Fibroblast of villous mesenchyme (primary cell): Measurements from ENCODE around the gene MAPKAP1. TPM values are rescaled to one million over a fixed set of nuclear protein-coding genes. Genes with fewer than 3 reads are reported as not detected.

Experiments
- DNase-seq: peaks from one replicate; pipeline ENCODE4 v3.0.0-alpha.2; 2010; ENCODE audit warnings: low read depth
- H3K4me3 ChIP-seq: 2 replicates; pipeline ENCODE4 v1.5.1; 2011; ENCODE audit warnings: low read depth, mild to moderate bottlenecking, low read length
- total RNA-seq: library from RNA; depleted of rRNA; stranded (reverse); fragments of >200 nt; gene quantifications from 2 replicates; pipeline ENCODE4 v1.2.3, GENCODE V29; 2012
- TF ChIP-seq, protein P1 (sequence below): IDR thresholded peaks from 2 replicates; pipeline ENCODE4 v1.5.1; 2012; ENCODE audit warnings: low read depth, mild to moderate bottlenecking, low read length; ENCODE audit not compliant: insufficient read depth

MAPKAP1 gene
- total RNA-seq, 1 donor: 92.0 TPM

DNA sequence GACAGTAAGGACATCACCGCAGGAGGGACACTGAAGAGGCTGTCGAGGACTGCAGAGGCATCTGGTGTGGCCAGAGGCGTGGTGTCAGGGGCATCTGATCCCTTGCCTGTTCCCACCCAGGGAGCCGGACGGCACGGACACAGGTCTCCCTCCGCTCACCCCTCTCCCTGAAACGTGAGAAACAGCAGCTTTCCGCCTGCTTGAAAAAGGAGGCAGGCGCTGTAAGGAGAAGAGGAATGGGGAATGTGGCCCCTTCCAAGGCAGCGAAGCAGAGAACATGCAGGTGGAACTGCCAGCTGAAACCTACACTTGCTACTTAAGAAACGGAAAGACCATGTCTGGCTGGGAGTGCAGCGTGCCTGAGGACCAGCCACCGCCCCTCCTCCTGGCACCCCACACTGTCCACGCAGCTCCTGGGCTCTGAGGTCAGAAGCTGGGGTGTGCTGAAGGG, 269.2 kb downstream of the MAPKAP1 start:
- no peak overlapping the region for H3K4me3 ChIP-seq
- no peak for DNase-seq
- TF ChIP-seq, protein P1, sequence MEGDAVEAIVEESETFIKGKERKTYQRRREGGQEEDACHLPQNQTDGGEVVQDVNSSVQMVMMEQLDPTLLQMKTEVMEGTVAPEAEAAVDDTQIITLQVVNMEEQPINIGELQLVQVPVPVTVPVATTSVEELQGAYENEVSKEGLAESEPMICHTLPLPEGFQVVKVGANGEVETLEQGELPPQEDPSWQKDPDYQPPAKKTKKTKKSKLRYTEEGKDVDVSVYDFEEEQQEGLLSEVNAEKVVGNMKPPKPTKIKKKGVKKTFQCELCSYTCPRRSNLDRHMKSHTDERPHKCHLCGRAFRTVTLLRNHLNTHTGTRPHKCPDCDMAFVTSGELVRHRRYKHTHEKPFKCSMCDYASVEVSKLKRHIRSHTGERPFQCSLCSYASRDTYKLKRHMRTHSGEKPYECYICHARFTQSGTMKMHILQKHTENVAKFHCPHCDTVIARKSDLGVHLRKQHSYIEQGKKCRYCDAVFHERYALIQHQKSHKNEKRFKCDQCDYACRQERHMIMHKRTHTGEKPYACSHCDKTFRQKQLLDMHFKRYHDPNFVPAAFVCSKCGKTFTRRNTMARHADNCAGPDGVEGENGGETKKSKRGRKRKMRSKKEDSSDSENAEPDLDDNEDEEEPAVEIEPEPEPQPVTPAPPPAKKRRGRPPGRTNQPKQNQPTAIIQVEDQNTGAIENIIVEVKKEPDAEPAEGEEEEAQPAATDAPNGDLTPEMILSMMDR: no peak

DNA sequence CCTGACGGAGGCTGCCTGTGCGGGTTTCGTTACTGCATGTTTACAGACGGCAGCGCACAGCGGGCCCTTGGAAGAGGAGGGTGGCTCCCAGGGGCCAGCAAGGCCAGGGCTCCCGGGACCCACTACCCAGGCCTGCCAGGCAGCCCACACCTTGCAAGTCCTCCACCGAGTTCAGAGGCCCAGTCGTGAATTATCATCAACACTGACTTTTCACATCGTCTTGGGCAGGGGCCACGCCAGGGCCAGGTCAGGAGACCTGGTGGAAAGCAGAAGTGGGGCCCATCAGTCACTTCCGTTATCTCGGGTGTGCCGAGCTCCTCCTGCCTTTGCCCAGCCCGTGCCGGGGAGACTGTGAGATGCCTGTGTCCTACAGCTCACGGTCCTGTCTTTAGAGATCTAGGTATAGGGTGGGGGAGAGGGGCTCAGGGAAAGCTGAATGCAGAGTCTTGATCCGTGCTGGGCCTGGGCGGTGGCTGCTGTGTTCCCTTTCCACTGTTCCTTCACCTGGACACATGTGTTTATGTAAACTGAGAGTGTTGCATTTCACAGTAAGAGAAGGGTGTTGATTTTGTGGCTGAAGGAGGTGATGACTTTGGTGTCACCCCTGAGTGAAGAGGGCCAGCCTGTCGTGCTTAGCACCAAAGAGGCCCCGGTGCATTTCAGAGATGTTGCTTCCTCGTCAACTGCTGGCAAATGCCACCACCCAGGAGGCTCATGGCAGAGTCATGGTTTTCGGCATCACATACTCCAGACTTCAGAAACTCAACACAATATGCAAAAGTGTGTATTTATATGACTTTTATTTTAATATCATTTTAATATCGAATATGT, 270.2 kb downstream of the MAPKAP1 start:
- TF ChIP-seq, protein P1: no peak
- no peak for DNase-seq
- H3K4me3 ChIP-seq: no peak overlapping the region

DNA sequence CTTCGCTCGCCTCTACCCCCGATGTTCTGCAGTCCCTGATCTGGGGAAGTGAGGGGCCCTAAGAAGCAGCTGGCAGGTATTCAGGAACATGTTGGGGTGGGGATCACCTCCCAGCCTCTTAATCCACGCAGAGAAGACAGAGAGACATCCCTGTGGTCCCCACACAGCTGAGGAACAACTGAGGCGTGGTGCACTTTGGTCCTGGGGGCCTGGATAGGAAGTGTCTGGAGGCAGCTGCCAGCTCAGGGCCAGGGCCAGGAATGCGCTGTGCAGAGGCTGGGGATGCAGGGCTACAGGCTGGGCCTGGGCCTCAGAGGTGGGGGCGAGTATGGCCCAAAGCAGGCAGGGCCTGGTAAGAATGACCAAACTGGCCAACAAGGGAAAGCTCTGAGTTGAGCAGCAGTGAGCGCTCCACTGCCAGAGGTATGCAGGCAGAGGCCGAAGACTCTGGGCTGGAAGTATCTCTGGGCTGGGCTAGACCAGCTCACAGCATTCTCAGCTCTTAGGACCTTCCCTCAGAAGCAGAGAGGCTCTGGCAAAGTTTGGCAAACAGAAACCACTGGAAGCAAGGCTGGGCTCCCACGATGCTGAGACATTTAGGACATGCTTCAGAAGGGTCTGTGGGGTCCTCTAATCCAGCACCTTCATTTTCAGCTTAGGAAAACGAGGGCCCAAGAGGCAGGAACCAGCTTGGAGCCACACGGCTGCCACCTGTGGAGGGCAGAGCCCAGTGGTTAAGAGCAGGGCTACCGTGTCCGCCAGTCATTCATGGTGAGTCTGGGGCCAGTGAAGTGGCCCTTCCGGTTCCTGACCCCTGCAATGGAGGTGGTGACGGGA, 271.0 kb downstream of the MAPKAP1 start:
- no peak for DNase-seq
- H3K4me3 ChIP-seq: no peak overlapping the region
- TF ChIP-seq, protein P1: no peak

DNA sequence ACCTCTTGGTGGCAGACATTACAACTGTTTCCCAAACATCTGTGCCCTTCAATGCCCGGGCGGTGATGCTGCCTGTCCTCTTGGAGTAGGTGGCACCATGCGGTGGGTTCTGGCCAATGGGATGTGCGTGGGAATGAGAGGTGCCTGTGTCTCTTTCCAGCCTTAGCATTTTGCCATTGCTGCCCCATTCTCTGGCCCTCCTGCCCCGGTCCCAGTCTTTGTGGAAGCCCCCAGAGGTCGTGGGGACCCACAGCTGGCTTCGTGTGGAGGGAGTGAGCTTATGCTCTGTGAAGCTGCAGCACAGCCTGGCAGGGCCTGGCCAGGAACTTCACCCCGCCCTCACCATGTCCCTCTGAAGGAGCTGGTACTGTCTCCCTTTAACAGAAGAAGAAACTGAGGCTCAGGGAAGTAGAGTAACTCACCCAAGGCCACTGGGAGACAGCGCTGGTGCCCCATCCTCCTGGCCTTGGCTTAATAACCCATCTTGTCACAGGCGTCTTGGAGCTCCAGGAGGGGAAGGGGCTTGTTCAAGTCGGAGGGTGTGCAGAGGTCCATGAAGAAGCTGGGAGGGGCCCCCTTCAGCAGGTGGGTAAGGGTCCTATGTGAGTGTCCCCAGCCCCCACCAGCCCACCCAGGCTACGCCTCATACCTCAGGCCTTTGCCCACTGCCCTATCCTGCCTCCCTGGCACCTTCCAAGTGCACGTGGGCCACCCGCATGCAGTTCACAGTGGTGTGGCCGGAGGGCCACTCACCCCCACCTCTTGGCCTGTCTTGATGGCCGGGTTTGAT, 271.8 kb downstream of the MAPKAP1 start:
- no peak for DNase-seq
- H3K4me3 ChIP-seq: no peak overlapping the region
- TF ChIP-seq, protein P1: no peak

DNA sequence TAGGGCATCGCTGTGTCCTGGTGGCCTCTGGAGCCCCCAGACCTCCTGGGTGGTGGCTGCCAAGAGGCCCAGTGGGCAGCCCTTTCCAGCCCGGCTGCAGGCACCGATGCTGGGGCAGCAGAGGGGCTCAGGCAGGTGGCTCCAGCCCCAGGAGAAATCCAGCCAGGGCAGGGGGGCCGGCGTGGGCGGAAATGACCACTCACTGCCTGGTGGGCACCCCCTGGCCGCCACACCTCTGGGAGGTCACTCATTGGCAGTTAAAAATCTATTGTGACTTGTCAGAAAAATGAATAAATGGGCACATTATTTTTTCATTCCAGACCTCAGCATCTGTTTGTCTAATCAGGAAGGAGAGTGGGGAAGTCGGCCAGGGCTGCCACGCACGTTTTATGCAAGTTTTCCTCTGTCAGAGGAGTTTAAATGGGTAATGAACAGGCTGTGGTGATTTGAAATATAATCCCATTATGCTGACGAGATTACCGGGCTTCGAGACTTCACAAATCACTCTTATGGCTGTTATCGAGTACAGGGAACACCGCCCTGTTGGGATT, 273.5 kb downstream of the MAPKAP1 start:
- H3K4me3 ChIP-seq: no peak overlapping the region
- DNase-seq: peak; percentile 27
- TF ChIP-seq, protein P1: no peak

DNA sequence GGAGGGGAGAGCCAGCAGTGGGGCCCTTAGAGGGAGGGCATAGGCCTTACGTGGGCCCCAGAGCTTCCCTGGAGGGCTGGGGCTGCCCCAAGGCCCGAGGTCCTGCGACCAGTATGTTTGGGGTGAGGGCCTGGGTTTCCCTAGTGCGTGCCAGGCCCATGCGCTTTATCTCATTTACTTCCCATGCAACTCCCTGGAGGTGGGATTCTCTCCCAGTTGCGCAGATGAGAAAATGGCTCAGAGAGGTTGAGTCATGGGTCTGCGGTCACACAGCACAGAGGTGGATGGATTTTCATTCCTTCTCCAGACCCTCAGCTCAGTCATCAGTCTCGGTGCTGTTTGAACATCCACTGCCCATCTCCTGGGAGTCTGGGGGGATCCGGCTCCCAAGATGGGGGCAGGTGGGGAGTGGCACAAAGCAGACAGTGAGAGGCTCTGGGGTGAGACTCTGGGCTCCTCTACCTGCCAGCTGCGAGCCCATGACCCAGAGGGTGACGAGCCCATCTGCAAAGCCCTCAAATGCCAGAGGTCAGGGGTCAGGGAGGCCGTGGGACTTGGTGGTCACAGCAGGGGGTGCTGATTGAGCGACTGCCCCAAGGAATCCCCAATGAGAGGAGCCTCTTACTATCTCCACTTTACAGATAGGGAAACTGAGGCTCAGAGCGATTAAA, 274.2 kb downstream of the MAPKAP1 start:
- no peak for DNase-seq
- TF ChIP-seq, protein P1: no peak

More for the DNA sequence above, 274.2 kb downstream of the MAPKAP1 start:
- no peak overlapping the region for H3K4me3 ChIP-seq
